Measurements from ENCODE around the gene TAF8.

TAF8 gene

DNA sequence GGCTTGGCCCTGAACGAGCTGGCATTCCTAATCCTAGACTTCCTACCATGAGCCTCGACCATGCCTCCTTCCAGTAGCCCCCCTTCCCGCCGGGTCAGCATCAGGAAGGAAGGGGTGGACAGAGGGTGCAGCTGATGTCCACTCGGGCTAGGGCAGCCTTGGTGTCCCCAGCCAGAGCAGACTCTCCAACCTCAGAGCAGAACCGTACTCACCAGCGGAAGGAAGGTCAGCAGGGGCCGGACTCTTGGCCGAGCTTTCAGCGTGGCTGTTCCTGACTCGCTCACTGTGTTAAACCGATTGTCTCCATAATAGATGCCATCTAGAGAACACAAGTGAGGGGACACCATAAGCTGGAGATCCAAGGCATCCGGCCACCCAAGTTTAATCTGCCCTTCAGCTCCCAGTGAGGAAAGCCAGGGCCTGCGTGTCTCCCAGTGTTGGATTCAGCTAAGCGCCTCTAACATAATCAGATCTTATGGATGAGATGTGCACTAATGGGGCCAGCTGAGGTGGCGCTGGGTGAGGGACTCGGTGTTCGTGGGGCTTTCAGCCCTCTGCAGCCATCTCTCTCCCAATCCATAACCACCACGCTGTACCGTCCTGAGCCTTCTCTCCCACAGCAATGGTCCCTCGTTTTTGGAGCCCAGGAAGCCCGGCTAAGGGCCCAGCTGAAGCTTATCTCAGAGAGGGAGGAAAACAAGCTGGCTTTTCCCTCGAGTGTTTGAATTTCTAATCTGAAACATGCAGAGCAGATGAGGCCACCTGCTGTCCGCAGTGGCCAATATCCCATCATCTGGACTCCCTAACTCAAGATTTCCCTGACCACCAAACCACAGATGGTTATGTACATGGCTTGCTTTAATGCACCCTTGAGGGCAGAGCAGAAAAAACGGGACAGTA is 78.4 kb downstream of the TAF8 start:
- DNase-seq, result no peak

DNA sequence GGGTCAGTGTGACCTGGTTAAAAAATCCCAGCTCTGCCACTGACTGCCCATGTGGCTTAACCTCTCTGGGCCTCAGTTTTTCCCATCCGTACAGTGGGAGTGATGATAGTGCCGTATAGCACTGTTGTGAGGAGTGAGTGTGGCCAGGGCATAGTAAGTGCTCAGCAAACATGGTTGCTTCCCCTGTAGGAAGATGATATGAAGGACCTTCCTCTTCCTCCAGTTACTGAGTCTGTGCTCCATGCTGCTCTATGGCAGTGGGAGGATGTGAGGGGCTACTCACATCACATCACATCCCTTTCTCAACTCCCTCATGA is 79.0 kb downstream of the TAF8 start:
- DNase-seq, result no peak

DNA sequence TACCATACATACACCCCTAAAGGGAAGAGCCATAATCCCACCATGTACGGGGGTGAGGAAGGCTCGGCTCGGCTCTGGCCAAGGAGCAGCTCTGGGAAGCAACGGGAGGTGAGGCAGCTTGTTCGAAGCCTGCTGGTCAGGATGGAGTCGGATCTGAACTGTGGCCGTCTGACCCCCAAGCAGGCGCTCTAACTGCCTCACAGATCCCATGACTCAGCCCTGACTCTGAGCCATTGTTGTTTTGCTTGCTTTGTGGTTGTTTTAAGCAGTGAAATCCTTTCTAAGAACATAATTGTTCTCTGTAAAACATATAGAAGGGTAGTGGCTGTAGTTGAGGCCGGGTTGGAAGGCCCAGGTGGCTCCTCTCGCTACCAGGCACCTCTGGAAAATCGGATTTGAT is 81.2 kb downstream of the TAF8 start:
- DNase-seq, result no peak

DNA sequence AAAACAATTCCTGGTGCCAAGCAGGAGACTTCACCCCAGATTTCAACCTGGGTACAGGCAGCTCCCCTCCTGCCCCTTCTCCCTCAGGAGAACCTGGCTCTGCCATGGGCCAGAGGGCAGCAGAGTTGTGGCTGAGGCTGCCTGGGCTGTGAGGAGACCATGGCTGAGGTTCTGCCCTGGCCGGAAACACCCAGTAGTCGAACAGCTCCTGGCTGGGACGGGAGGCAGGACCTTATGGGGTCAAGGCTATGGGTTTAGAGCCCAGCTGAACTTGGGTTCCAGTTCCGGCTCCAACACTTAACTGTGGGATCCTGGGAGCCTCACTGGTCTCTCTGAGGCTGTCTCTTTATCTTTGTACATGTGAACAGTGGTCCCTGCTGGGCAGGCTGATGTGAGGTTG is 83.6 kb downstream of the TAF8 start:
- DNase-seq, result no peak

DNA sequence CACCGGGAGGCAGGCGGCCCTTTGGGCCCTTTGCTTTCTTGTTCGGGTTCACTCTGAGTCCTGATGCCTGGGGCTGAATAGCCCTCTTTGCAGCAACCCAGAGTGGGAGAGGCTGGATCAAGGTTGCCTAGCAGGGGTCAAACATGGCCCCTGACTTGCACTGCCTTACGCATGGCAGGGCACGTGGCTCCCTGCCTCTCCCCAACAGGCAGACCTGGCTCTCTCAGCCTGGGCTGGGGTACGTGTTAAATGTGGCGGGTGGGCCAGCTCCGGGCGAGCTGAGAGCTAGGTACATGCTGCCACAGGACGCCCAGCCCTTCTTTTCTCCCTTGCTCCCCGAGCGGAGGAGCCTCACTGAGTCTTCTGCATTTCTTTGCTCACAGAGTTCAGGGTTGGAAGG is 84.8 kb downstream of the TAF8 start:
- DNase-seq, result no peak

DNA sequence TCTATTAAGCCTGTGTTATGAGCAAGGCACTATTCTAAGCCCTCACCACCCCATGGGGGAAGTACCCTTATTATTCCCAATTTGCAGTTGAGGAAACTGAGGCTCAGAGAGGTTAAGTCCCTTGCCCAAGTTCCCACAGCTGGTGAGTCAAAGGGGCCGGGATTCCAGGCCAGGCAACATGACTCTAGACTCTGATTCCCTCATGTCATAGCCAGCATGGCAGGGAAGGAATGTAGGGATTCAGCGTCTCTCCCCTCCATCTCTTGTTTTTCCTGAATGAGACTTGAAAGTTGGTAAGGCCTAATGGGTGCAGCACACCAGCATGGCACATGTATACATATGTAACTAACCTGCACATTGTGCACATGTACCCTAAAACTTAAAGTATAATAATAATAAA is 85.4 kb downstream of the TAF8 start:
- no peak for DNase-seq

DNA sequence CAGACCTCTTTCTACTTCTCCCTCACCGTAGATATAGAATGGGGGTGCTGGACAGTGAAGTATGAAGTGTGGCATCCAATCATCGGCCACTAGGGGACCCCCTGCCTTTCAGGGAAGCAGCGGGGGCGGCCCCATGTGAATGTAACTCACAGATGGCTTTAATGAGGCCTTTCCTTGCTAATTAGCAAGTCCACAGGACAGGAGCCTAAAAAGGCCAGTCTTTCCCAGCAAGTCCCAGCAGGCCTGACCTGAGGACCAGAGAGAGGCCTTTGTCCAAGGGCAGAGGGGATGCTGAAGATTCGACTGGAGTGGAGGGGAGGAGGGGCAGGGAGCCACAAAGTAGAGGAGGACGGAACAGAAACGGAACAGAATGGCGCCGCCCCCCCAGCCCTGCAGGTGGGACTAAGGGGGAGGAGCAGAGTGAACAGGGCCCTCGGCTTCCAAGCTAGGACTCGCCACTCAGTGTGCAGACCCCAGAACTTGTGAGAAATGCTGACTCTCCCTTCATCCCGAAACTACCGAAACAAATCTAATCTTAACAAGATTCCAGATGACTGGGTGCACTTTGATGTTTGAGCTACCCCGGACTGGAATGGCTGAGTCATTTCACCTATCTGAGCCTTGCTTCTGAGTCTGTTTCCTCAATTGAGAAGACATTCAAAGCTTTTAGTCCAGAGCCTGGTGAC is 86.3 kb downstream of the TAF8 start:
- DNase-seq, result no peak

Data from femur (tissue), 1 donor.